ENCODE results near the gene ZFP69B. TPM values are rescaled to one million over a fixed set of nuclear protein-coding genes. Genes with fewer than 3 reads are reported as not detected.
A peak's percentile ranks its signal among the peaks of the same experiment; 100 is the strongest.

The ZFP69B gene
- polyA plus RNA-seq, 1 donor (not counting 4 experiments of a cell fraction or from before 2014, with no cell fraction given) = 1.9 TPM

- Histone ChIP-seq H3K36me3 (ENCODE audit: control insufficient read depth in 2 of 2, extremely low read depth in 1 of 2, insufficient read depth in 2 of 2, low read length in 2 of 2) (peaks cover 0 to 6% of the 10 kb centered on the region in 2 experiments), H3K9me1 (ENCODE audit: control insufficient read depth, extremely low read depth, insufficient read depth, low read length) (no peaks in the 10 kb centered on the region), H4K20me1 (ENCODE audit: control insufficient read depth, extremely low read depth, insufficient read depth, low read length) (no peaks in the 10 kb centered on the region), H3K4me2 (ENCODE audit: control insufficient read depth, extremely low read depth, insufficient read depth, low read depth, low read length) (no peak overlapping the region), H3K27me3 (ENCODE audit: control insufficient read depth, extremely low read depth, insufficient read depth, low read length) (no peaks in the 10 kb centered on the region), H3K27ac (ENCODE audit: control insufficient read depth, insufficient read depth, low read length) (peak overlapping the region; percentile 33), H3K9me3 (ENCODE audit: control insufficient read depth, low read depth, low read length) (no peaks in the 10 kb centered on the region), H2AFZ (ENCODE audit: control insufficient read depth, low read length) (no peak overlapping the region), H3K4me1 (ENCODE audit: control insufficient read depth, extremely low read depth, insufficient read depth, low read length) (peaks cover 6% of the 10 kb centered on the region), H3K79me2 (ENCODE audit: control insufficient read depth, insufficient read depth, low read length) (no peaks in the 10 kb centered on the region), H3K9ac (ENCODE audit: control insufficient read depth, extremely low read depth, insufficient read depth, low read length) (no peak overlapping the region), H3K4me3 (ENCODE audit: control insufficient read depth in 2 of 3, extremely low read depth in 1 of 3, insufficient read depth in 2 of 3, low read depth in 1 of 3, low read length in 3 of 3) (no peak overlapping the region)
- dilution Hi-C loops (cut with MboI; ENCODE audit: extremely low pct_ligation_motif_present, low sequenced_read_pairs) = no loop called here
- DNase-seq (ENCODE audit: low read depth, low spot score) (peak; percentile 7), FAIRE-seq (no peak)
- TF ChIP-seq EZH2 (IDR thresholded peaks at IDR 0.05; ENCODE audit: low read length) (no peak), CTCF (optimal IDR thresholded peaks at IDR 0.05 in 1 of 3, IDR thresholded peaks at IDR 0.05 in 1 of 3, conservative IDR thresholded peaks at IDR 0.05 in 1 of 3; ENCODE audit: extremely low read depth in 1 of 3, insufficient read depth in 2 of 3, low read length in 3 of 3) (no peak)
These were observed 39.0 kb upstream of the ZFP69B start for GRCh38 chr1:40411294-40411693.

- Histone ChIP-seq H3K4me1 (ENCODE audit: control insufficient read depth, extremely low read depth, insufficient read depth, low read length) (peaks cover 6% of the 10 kb centered on the region), H3K36me3 (ENCODE audit: control insufficient read depth in 2 of 2, extremely low read depth in 1 of 2, insufficient read depth in 2 of 2, low read length in 2 of 2) (peaks cover 0 to 11% of the 10 kb centered on the region in 2 experiments), H3K9ac (ENCODE audit: control insufficient read depth, extremely low read depth, insufficient read depth, low read length) (no peak overlapping the region), H4K20me1 (ENCODE audit: control insufficient read depth, extremely low read depth, insufficient read depth, low read length) (no peaks in the 10 kb centered on the region), H3K9me3 (ENCODE audit: control insufficient read depth, low read depth, low read length) (no peaks in the 10 kb centered on the region), H3K79me2 (ENCODE audit: control insufficient read depth, insufficient read depth, low read length) (no peaks in the 10 kb centered on the region), H3K9me1 (ENCODE audit: control insufficient read depth, extremely low read depth, insufficient read depth, low read length) (no peaks in the 10 kb centered on the region), H2AFZ (ENCODE audit: control insufficient read depth, low read length) (no peak overlapping the region), H3K27me3 (ENCODE audit: control insufficient read depth, extremely low read depth, insufficient read depth, low read length) (no peaks in the 10 kb centered on the region), H3K4me2 (ENCODE audit: control insufficient read depth, extremely low read depth, insufficient read depth, low read depth, low read length) (no peak overlapping the region), H3K4me3 (ENCODE audit: control insufficient read depth in 2 of 3, extremely low read depth in 1 of 3, insufficient read depth in 2 of 3, low read depth in 1 of 3, low read length in 3 of 3) (no peak overlapping the region), H3K27ac (ENCODE audit: control insufficient read depth, insufficient read depth, low read length) (peak overlapping the region; percentile 33)
- no peak for DNase-seq (ENCODE audit: low read depth, low spot score)
- no peak for FAIRE-seq
- no peak for TF ChIP-seq CTCF (optimal IDR thresholded peaks at IDR 0.05 in 1 of 3, IDR thresholded peaks at IDR 0.05 in 1 of 3, conservative IDR thresholded peaks at IDR 0.05 in 1 of 3; ENCODE audit: extremely low read depth in 1 of 3, insufficient read depth in 2 of 3, low read length in 3 of 3)
- TF ChIP-seq EZH2 (IDR thresholded peaks at IDR 0.05; ENCODE audit: low read length) = no peak
- dilution Hi-C loops (cut with MboI; ENCODE audit: extremely low pct_ligation_motif_present, low sequenced_read_pairs) = no loop called here
These were observed 38.4 kb upstream of the ZFP69B start for GRCh38 chr1:40411843-40412242.

All from keratinocyte (primary cell).